NCI-H187 treated with DMSO at 0.1 percent for 48 hours (cell line): ENCODE measurements around the gene TP53AIP1.

Source experiments
- DNase-seq: peaks from one replicate; lab custom pipeline; 2025; lab: John Stamatoyannopoulos, UW

Gene TP53AIP1

DNA sequence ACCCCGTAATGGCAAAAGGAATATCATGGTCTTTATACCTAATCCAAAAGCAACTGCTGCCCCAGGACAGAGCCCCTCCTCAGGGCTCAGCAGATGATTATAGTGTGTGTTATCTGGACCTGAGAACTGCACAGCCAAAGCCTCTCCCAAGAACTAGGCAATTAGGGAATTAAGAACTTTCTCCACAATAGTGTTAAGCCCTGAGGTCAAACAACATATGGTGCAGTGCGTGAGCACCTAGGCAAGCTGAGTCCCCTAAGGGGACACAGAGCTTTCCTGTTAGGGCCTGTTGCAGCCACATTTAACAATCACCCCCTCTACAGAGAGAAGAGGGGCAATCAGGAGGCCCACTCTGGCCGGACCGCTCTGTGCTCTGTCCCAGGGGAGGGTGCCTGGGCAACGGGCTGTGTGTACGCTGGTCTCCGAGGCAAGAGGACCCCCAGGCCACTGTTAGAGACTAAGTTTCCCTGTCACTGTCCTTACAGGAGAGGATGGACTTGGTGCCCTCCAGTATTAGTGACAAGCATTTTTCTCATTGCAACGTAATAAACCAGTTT, 52.9 kb downstream of the TP53AIP1 start:
- no peak for DNase-seq

DNA sequence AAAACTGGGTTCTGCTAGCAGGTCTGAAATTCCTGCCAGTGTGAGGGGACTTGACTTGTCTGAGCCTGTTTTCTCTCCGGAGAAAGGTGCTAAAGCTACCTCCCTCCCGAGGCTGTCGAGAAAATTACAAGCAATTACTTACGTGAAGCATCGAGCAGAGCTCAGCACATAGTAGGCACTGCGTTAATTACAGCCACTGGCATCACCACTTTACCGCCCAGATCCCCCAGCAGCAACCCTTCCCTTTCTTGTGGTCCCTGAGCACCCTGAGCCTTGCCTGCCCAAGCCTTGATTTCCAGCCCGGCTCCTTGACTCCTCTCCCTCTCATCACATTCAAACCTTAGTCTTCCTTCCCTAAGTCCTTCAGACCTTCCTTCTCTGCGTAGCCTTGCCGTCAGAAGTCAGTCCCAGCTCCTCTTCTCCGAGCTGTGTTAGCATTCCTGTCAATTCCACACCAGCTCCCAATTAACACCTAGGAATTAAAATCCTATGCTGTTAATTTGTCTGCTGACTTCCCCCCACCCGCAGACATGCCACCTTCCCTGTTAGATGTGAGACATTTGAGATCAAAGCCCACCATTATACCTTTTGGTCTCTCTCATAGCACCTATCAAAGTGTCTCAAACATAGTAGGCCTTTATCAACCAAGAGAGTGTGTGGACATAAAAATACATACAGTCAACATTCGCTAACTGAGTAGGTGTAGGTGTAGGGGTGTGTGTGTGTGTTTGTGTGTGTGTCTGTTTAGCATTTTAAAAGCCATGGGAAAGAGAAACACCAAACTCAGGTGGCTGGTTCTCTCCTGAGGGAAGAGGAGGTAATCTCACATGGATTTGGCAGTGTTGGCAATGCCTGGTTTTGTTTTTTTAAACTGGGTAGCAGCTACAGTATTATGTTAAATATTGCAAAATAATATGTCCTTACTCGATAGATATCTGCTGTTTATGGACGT, 54.4 kb downstream of the TP53AIP1 start:
- no peak for DNase-seq

DNA sequence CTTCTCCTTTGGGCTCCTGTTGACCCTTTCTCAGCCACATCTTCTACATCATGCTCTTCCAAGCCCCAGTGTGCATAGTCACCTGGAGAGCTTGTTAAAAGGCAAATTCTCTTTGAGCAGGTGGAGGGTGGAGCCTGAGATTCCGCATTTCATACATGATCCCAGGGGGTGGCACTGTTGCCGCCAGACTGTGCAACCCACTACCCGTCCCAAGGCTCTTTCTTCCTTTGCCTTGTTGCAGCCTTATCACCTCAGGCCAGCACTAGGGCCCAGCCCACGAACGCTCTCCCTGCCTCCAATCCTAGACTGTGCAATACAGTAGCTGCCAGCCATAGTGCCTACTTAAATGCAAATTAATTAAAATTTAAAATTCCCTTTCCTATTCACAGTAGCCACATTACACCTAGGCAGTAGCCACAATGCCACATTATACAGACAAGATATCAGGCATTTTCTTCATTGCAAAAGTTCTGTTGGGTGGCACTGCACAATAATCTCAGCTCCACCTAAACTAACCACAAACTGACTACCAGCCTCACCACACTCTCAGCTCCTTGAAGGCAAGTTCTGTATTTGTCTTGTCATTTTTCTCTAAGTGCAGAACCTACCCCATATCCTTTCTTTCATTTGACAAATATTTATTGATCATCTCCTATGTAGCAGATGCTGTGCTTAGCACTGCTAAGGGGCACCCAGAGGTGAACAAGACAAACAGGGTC, 56.1 kb downstream of the TP53AIP1 start:
- DNase-seq = no peak
